ENCODE measurements around the gene THTPA. TPM values are rescaled to one million over a fixed set of nuclear protein-coding genes. Genes with fewer than 3 reads are reported as not detected.
A peak's percentile ranks its signal among the peaks of the same experiment; 100 is the strongest.

The THTPA gene
- total and polyA plus RNA-seq, 2 of the 13 experiments (the other 11 are each of a cell fraction or from before 2014, with no cell fraction given) = 7.4 to 8.7 TPM

- TF ChIP-seq ZBTB26 (CRISPR knock-in tag; IDR thresholded peaks at IDR 0.05; ENCODE audit: borderline replicate concordance) (0 out of 2 replicates have a peak, but pooled peaks have one; percentile 49), CREB3 (CRISPR knock-in tag; IDR thresholded peaks at IDR 0.05) (0 out of 2 replicates have a peak, but pooled peaks have one; percentile 19), FOXC1 (CRISPR knock-in tag; IDR thresholded peaks at IDR 0.05; ENCODE audit: borderline replicate concordance) (no peak), MXD1 (CRISPR knock-in tag; IDR thresholded peaks at IDR 0.05) (0 out of 2 replicates have a peak, but pooled peaks have one; percentile 23), SIX1 (CRISPR knock-in tag; IDR thresholded peaks at IDR 0.05; ENCODE audit: borderline replicate concordance) (no peak), ZNF10 (CRISPR knock-in tag; IDR thresholded peaks at IDR 0.05; ENCODE audit: borderline replicate concordance, low read depth) (no peak), E2F2 (CRISPR knock-in tag; IDR thresholded peaks at IDR 0.05; ENCODE audit: borderline replicate concordance) (no peak), MED8 (CRISPR knock-in tag; IDR thresholded peaks at IDR 0.05; ENCODE audit: insufficient replicate concordance) (peak; percentile 4), ZNF614 (CRISPR knock-in tag; IDR thresholded peaks at IDR 0.05; ENCODE audit: borderline replicate concordance) (no peak), ZFP37 (CRISPR knock-in tag; IDR thresholded peaks at IDR 0.05; ENCODE audit: borderline replicate concordance) (peak; percentile 31; the same call in 1 of the 2 replicates), TEAD2 (CRISPR knock-in tag; IDR thresholded peaks at IDR 0.05) (no peak), ZNF276 (CRISPR knock-in tag; IDR thresholded peaks at IDR 0.05; ENCODE audit: low read depth) (no peak), ZNF720 (CRISPR knock-in tag; IDR thresholded peaks at IDR 0.05) (no peak), ZFP1 (CRISPR knock-in tag; IDR thresholded peaks at IDR 0.05) (no peak), ZNF326 (CRISPR knock-in tag; IDR thresholded peaks at IDR 0.05; ENCODE audit: borderline replicate concordance) (peak; percentile 35; the same call in 1 of the 2 replicates), NCOA5 (CRISPR knock-in tag; IDR thresholded peaks at IDR 0.05) (0 out of 2 replicates have a peak, but pooled peaks have one; percentile 8), KMT2B (CRISPR knock-in tag; IDR thresholded peaks at IDR 0.05) (no peak), NONO (IDR thresholded peaks at IDR 0.05) (no peak), NONO (CRISPR knock-in tag; conservative IDR thresholded peaks at IDR 0.05) (no peak), ZNF883 (CRISPR knock-in tag; IDR thresholded peaks at IDR 0.05; ENCODE audit: not compliant biosample characterization) (peak; percentile 3), NFE2L1 (CRISPR knock-in tag; IDR thresholded peaks at IDR 0.05; ENCODE audit: borderline replicate concordance) (peak; percentile 81; the same call in 1 of the 2 replicates), POLR2G (IDR thresholded peaks at IDR 0.05; ENCODE audit: low read depth, low read length) (0 out of 2 replicates have a peak, but pooled peaks have one; percentile 25), ZNF567 (CRISPR knock-in tag; IDR thresholded peaks at IDR 0.05; ENCODE audit: borderline replicate concordance) (peak; percentile 22; the same call in 1 of the 2 replicates), ZKSCAN1 (IDR thresholded peaks at IDR 0.05; ENCODE audit: low read length) (no peak), ZNF274 (CRISPR knock-in tag; IDR thresholded peaks at IDR 0.05) (peak; percentile 4; the same call in 1 of the 2 replicates)
Measured at GRCh38 chr14:23556700-23557440, 799 bp downstream of the THTPA start (continued).

Measured in HepG2 (cell line).